ENCODE data around the gene SLIT3. TPM values are rescaled to one million over a fixed set of nuclear protein-coding genes. Genes with fewer than 3 reads are reported as not detected.

SLIT3 gene
- total RNA-seq, 1 donor from 2014 or later: 52.8 TPM

- DNase-seq (ENCODE audit: extremely low spot score in 2 of 2): no peak
- Histone ChIP-seq H3K9me3 (no peaks in the 10 kb centered on the region), H3K4me3 (no peak overlapping the region), H3K27ac (no peak overlapping the region), H3K4me1 (no peaks in the 10 kb centered on the region), H3K27me3 (no peaks in the 10 kb centered on the region), H3K36me3 (no peaks in the 10 kb centered on the region)
- no peak for TF ChIP-seq CTCF (IDR thresholded peaks at IDR 0.05)
- TF ChIP-seq POLR2AphosphoS5 (IDR thresholded peaks at IDR 0.05; ENCODE audit: insufficient read depth in 1 of 2, low read depth in 1 of 2): no peak
- TF ChIP-seq POLR2A (IDR thresholded peaks at IDR 0.05): no peak
- intact Hi-C loops (cut with DNase I): no loop called here
Observed at GRCh38 chr5:169190849-169191248, 110.1 kb downstream of the SLIT3 start.

DNA sequence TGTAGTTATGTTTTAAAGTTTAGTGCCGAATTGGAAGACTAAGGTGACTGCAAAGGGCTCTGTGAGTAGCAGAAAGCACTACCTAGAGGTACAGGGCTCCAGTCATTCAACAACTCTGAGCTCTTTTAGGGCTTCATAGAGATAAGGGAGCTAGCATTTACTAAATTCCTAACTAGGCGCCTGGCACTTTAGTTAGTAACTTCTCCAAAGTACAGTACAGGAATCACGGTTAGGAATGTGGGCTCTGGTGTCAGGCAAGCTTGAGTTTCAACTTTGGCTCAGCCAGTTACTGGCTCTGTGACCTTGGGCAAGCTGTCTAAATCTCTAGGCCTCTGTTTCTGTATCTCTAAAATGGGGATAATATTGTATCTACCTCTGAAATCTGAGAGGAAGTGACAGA, 115.3 kb downstream of the SLIT3 start:
- Histone ChIP-seq H3K4me1 (no peaks in the 10 kb centered on the region), H3K9me3 (no peaks in the 10 kb centered on the region), H3K27ac (no peak overlapping the region), H3K36me3 (no peaks in the 10 kb centered on the region), H3K27me3 (no peaks in the 10 kb centered on the region), H3K4me3 (no peak overlapping the region)
- no peak for DNase-seq (ENCODE audit: extremely low spot score in 2 of 2)
- no peak for TF ChIP-seq CTCF (IDR thresholded peaks at IDR 0.05)
- TF ChIP-seq POLR2AphosphoS5 (IDR thresholded peaks at IDR 0.05; ENCODE audit: insufficient read depth in 1 of 2, low read depth in 1 of 2): no peak
- TF ChIP-seq POLR2A (IDR thresholded peaks at IDR 0.05): no peak
- intact Hi-C loops (cut with DNase I): no loop called here

- H3K36me3 ChIP-seq: no peaks in the 10 kb centered on the region
- H3K4me1 ChIP-seq: no peaks in the 10 kb centered on the region
- no peaks in the 10 kb centered on the region for H3K27me3 ChIP-seq
- H3K9me3 ChIP-seq: no peaks in the 10 kb centered on the region
- DNase-seq (ENCODE audit: extremely low spot score in 2 of 2): no peak
- H3K4me3 ChIP-seq: no peak overlapping the region
- intact Hi-C loops (cut with DNase I): no loop called here
- TF ChIP-seq POLR2AphosphoS5 (IDR thresholded peaks at IDR 0.05; ENCODE audit: insufficient read depth in 1 of 2, low read depth in 1 of 2) (no peak), POLR2A (IDR thresholded peaks at IDR 0.05) (no peak), CTCF (IDR thresholded peaks at IDR 0.05) (no peak)
- no peak overlapping the region for H3K27ac ChIP-seq
Observed at GRCh38 chr5:169183576-169183975, 117.4 kb downstream of the SLIT3 start.

DNA sequence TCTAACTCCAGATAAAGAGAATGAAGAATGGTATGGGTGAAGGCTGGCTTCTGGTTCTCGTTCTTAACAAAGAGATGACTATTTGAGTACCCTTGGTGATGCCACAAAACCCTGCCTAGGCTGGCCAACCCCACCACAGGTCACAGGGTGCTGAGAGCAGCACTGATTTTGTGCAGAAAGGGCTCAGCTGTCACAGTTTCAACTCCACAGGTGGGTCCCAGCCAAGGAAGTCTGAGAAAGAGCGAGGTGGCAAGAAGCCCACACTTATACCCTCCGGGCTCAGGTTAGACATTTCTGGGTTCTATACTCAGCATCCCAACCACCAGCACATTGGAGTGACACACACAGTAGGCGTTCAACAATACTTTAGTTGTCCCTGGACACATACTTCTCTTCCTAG, 118.1 kb downstream of the SLIT3 start:
- H3K36me3 ChIP-seq: no peaks in the 10 kb centered on the region
- no peak overlapping the region for H3K27ac ChIP-seq
- no peak overlapping the region for H3K4me3 ChIP-seq
- no peak for TF ChIP-seq POLR2AphosphoS5 (IDR thresholded peaks at IDR 0.05; ENCODE audit: insufficient read depth in 1 of 2, low read depth in 1 of 2)
- TF ChIP-seq CTCF (IDR thresholded peaks at IDR 0.05): no peak
- no peak for TF ChIP-seq POLR2A (IDR thresholded peaks at IDR 0.05)
- H3K9me3 ChIP-seq: no peaks in the 10 kb centered on the region
- intact Hi-C loops (cut with DNase I): no loop called here
- no peak for DNase-seq (ENCODE audit: extremely low spot score in 2 of 2)
- H3K4me1 ChIP-seq: no peaks in the 10 kb centered on the region
- H3K27me3 ChIP-seq: no peaks in the 10 kb centered on the region

DNA sequence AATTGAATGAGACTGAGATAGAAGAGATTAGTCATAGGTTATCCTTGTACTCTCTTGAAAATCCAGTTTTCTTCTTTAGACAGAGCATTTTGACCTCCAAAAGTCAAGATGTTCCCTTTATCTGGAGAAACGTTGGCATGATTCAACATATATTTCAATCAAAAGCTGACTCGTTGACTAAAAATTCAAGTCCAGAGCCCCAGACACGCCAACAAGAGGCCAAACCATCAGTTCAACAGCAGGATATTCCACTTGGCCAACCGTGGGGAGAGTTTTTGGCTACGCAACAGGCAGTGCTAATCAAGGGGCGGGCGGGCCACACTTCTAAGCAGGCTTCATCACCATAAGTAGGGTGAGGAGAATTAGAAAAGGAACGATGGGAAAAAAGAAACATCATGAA, 119.1 kb downstream of the SLIT3 start:
- H3K4me1 ChIP-seq: no peaks in the 10 kb centered on the region
- H3K36me3 ChIP-seq: no peaks in the 10 kb centered on the region
- intact Hi-C loops (cut with DNase I): no loop called here
- no peak overlapping the region for H3K4me3 ChIP-seq
- TF ChIP-seq POLR2AphosphoS5 (IDR thresholded peaks at IDR 0.05; ENCODE audit: insufficient read depth in 1 of 2, low read depth in 1 of 2): no peak
- no peak for TF ChIP-seq CTCF (IDR thresholded peaks at IDR 0.05)
- TF ChIP-seq POLR2A (IDR thresholded peaks at IDR 0.05): no peak
- no peaks in the 10 kb centered on the region for H3K9me3 ChIP-seq
- no peak for DNase-seq (ENCODE audit: extremely low spot score in 2 of 2)
- no peak overlapping the region for H3K27ac ChIP-seq
- no peaks in the 10 kb centered on the region for H3K27me3 ChIP-seq
